SU-DHL-6 (cell line): ENCODE data around the gene HAUS5.

Source experiments
- CTCF ChIP-seq: fragments of 200-600 bp; sonication (generic); IDR thresholded peaks from one replicate; pipeline ENCODE4 v1.5.1; 2017; ENCODE audit warnings: antibody characterized with exemption, mild to moderate bottlenecking, low read length, moderate library complexity; ENCODE audit not compliant: insufficient read depth, poor library complexity, severe bottlenecking
- EZH2phosphoT487 ChIP-seq: fragments of 200-600 bp; sonication (generic), shearing (Covaris generic); conservative IDR thresholded peaks from 2 replicates; pipeline ENCODE4 v1.6.1; 2018; ENCODE audit warnings: mild to moderate bottlenecking, antibody characterized with exemption, low read length, moderate library complexity, mixed read lengths

DNA sequence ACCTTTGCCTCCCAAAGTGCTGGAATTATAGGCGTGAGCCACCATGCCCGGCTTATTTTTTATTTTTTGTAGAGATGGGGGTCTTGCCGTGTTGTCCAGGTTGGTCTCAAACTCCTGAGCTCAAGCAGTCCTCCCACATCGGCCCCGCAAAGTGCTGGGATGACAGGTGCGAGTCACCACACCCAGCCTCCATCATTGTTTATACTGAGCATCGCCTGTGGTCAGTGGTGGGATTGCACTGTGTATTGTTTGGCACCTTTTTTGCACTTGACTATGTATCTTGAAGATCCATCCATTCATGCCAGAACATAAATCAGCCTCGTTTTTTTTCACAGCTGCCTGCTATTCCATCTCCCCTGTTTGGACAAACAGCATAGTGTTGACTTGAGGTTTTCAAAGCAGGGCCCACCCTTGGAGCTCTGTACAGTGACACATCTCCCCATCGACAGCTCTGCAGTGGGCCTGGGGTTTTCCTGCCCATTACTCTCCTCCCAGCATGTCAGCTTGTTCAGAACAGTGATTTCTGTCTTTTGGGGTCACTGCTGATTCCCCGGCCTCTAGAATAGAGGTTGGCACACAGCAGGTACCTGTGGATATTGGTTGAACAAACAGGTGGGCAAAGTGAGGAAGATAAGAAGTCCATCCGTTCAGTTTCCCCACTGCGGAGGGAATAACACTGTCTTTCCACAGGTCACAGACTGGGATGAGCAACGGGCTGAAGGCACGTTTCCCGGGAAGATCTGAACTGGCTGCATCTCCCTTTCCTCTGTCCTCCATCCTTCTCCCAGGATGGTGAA, 45.6 kb downstream of the HAUS5 start:
- TF ChIP-seq CTCF (no peak), EZH2phosphoT487 (no peak)
